NCI-H748 (cell line): ENCODE measurements around the gene SAP25.
A peak's percentile ranks its signal among the peaks of the same experiment; 100 is the strongest.
"Not testable (repeated sequence)": the region's sequence is repeated elsewhere in the genome, so short reads cannot be mapped to it uniquely, and the experiment has no call there.

ENCODE experiments used
- DNase-seq: peaks from one replicate; lab custom pipeline; 2025; ENCODE audit not compliant: unreplicated experiment; lab: John Stamatoyannopoulos, UW

Gene SAP25

DNA sequence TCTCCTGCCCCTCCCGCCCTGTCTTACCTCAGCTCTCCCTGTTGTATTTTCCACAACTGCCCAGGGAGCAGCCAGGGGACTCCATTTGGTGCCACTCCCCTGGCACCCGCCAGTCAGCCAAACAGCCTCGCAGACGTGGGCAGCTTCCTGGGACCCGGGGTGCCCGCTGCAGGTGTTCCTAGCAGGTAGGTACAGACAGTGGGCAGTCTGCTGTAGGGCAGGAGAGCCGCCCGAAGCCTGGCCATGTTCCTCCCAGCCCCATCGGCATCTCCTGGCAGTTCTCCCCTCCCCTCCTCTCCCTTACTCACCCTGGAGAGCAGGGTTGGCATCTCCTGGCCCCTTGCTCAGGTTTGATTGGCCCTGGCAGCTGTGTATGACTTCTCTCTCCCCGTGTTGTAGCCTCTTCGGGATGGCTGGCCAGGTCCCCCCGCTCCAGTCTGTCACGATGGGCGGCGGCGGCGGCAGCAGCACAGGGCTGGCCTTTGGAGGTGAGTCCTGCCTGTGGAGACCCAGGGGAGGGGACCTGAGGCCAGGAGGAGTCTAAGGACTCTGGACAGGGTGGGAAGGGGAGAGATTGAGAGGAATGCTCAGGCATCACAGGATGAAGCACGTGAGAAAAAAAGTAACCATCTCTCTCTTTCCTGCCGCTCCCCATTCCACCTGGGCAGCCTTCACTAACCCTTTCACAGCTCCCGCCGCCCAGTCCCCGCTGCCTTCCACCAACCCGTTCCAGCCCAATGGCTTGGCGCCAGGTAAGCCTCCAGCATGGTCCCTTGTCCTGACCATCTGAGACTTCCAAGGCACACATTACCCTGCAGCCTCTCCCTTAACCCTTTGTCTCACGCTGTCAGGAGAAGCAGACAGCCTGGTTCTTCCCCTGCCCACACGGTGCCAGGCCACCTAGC, 11.3 kb downstream of the SAP25 start:
- DNase-seq, result no peak

DNA sequence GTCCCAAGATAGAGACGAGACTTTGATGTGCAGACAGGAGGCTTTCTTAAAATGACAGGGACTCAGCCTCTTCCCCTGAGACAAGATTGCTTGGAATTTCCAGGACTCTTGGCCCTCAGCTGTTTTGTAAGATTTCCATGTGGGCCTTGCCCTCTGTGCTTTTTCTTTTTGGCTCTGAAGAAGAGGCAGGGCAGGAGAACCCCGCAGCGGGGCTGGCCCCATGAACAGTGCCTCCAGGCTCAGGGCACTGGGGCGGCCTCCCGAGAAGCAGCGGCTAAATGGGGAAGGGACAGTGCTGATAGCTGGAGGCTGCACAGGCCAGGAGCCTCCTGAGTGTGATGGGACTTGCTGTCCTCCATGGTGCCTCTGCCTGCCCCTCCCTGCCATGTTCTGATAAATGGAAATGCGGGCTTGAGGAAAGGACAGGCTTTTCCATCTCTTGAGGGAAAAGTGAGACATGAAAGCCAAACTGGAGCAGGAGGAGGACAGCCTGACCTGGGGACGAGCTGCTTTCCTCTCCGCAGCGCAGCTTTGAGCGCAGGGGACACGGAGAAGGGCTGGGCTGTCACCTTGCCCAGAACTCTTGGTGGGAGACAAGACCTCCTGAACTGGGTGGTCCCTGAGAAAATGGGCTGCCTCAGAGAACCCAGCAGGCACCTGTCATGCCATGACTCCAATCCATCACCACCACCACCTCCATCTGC, 12.1 kb downstream of the SAP25 start:
- DNase-seq, result no peak

DNA sequence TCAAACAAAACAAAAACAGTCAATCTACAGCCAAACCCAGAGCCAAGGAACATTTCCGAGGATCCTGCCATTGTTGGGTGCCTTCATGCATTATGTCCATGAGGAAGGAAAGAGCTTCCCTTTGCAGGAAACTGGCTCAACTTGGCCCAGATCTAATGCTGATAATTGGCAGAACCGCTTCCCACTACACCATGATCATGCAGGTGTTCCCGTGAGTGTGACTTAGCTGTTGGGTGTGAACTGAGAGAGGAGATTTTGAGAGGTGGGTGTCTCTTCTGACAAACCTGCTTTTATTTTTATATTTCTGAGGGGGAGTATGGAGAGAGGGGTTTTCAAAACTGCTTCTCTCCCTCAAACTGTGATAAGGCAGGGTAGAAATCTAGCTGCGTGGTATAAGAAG, 14.6 kb downstream of the SAP25 start:
- no peak for DNase-seq

GRCh38 chr7:100556541-100556940, 17.2 kb downstream of the SAP25 start:
- DNase-seq, result no peak

- DNase-seq, result no peak
These were observed 18.0 kb downstream of the SAP25 start for GRCh38 chr7:100555701-100556100.

DNA sequence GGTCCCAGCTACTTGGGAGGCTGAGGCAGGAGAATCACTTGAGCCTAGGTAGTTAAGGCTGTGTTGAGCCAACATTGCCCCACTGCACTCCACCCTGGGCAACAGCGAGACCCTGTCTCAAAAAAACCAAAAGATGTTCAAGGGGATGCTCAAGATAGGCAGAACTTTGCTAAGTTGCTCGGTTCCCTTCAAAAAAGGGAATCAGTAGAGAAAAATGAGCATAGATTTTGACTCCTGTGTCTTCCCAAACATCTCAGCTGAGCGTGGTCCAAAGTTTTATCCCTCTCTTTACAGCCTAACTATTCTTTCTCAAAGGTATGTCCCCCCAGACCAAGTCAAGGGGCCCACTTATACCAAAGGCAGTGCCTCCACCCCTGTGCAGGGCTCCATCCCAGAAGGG, 20.7 kb downstream of the SAP25 start:
- DNase-seq, result no peak

DNA sequence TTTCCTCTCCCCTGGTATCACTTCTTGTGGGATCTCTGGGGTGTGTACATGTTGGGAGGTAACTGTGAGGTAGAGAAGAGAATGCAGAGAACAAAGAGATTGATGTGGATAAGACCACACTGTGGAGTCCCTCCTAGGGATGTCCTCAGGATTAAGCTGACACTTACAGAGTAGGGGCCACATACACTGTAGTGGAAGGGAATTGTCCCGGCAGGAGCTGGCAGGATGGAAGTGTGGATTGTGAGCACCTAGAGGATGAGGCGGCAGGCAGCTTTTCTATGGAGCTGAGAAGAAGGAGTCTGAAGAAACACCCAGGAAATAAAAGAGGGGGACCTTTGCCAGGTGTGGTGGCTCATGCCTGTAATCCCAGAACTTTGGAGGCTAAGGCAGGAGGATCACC, 21.2 kb downstream of the SAP25 start:
- DNase-seq, result no peak

GRCh38 chr7:100548446-100548845, 25.3 kb downstream of the SAP25 start:
- not testable (repeated sequence) for DNase-seq

GRCh38 chr7:100547872-100548271, 25.8 kb downstream of the SAP25 start:
- no peak for DNase-seq

GRCh38 chr7:100546926-100547800, 26.5 kb downstream of the SAP25 start:
- DNase-seq, result no peak

DNA sequence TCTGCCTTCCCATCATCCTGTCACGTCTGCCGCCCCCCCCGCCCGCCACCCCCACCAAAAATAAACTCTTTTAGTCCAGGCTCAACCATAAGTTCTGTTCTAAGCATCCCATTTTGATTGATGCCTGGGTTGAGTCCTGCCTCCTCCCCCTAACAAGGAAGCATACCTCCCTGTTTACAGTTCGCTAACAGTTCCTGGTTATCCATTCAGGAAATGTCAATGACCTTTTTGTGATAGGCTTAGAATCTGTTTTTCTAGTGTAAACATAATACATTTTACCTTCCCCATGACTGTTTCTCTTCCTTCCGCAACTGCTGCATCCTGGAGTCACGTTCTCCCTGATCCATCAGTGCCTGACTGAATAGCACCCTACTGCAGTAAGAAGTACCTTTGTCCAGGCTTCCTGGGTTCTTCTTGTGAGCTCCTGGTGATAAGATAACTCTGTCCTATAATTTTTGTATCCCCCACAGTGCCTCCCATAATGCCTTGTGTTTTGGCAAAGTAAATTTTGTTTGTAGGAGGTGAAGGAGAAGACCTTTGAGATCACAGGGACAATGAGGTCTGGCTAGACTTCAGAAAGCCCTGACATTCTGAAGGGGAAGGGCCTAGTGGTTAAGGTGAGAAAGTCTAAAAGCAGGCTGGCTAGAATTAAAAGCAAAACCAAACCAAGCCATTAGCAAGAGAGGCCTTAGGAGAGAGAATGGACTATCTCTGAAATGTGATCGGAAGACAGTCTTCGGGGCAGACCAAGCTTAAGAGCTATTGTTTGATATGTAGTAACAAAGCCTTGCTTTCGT, 27.4 kb downstream of the SAP25 start:
- DNase-seq, result peak; percentile 10

GRCh38 chr7:100545360-100546128, 28.2 kb downstream of the SAP25 start:
- DNase-seq, result no peak

DNA sequence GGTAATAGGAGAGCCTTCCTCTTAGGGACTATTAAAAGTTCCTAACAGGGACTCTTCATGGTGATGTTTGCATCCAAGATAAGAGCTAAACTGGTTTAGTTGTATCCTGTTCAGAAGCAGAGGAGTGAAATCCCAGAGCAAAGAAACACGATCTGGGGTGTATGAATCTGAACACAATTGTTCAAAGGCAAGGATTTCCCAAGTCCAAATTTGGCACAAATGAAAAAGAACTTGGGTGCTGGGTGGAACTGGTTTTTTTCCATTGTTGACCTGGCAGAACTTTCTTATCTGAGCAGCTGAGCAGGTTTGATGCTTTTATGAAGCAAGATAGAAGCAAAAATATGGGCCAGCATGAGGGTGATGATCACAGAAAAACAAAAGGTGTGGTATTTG, 28.7 kb downstream of the SAP25 start:
- DNase-seq, result no peak

DNA sequence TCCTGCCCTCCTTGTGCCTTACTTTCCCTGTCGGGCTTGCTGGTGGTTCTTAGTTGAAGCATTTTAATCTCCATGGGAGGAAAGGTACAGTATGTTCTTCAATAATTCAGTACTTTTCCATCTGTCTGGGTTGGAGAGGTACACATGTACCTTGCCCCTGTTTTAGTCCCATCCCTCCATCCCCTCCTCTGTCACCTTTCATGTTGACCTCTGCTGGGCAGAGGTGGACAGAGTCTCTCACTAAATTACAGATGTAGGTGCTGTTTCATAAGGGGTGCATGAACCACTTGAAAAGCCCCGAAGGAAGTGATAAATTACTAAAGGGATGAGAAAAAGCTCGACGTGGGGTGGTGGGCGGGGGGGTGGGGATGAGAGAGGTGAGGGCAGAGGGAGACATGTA, 29.3 kb downstream of the SAP25 start:
- DNase-seq, result no peak

- DNase-seq, result no peak
These were observed 30.1 kb downstream of the SAP25 start for GRCh38 chr7:100543586-100543985.

GRCh38 chr7:100541309-100541708, 32.4 kb downstream of the SAP25 start:
- DNase-seq, result not testable (repeated sequence)

DNA sequence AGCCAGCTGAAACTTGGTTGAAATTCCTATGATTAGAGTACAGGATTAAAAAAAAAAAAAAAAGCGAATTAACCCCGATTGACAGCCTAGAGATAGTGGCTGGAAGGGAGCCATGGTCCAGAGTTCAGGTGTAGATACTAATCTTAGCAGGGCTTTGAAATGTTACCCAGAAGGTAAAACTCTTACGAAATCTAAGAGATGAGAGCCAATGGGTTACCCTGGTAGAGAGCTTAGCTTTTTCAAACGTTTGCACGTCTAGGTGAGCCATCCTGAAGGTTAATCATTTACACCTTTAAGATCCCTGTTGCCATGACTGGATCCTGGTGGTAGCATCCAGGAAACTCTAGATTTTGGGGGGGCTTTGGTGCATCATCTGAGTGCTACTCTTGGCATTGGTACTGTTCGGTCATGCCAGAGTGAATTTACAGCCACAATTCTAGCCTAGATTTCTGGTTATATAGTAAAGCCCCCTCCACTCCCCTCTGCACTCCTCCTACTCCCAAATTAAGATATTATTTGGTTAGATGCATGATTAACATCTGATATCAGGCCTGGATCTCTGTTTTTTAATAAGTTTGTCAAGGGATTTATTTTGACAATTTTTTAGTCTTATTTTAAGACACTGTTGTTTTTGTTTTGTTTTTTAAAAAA, 33.5 kb downstream of the SAP25 start:
- DNase-seq, result no peak

- DNase-seq, result peak; percentile 31
These were observed 34.2 kb downstream of the SAP25 start for GRCh38 chr7:100539436-100540006.
